GM23338 (cell line): ENCODE measurements around the gene BBS4. TPM values are rescaled to one million over a fixed set of nuclear protein-coding genes. Genes with fewer than 3 reads are reported as not detected.
"Not testable (repeated sequence)": the region's sequence is repeated elsewhere in the genome, so short reads cannot be mapped to it uniquely, and the experiment has no call there.

Experiments used
- ATAC-seq: fragments of 200-7000 bp; cut with Tn5 transposase; 3 replicates; pipeline ENCODE4 v1.9.1; 2020
- DNase-seq: peaks from one replicate; pipeline ENCODE4 v3.0.0-alpha.2; 2015; ENCODE audit warnings: low spot score
- H2AFZ ChIP-seq: fragments of 200-600 bp; sonication (generic); 2 replicates; pipeline ENCODE4 v1.8.0; 2016; ENCODE audit warnings: antibody characterized with exemption, mild to moderate bottlenecking, moderate library complexity
- H3F3A ChIP-seq: fragments of 200-600 bp; sonication (generic); replicated peaks from 2 replicates; pipeline ENCODE4 v1.8.0; 2017; ENCODE audit warnings: antibody characterized with exemption, mixed run types, low read depth
- H3K27ac ChIP-seq: fragments of 200-600 bp; sonication (generic); 2 replicates; pipeline ENCODE4 v1.6.1; 2016; ENCODE audit warnings: low read depth
- H3K27me3 ChIP-seq: fragments of 200-600 bp; sonication (generic); 2 replicates; pipeline ENCODE4 v1.8.0; 2016; ENCODE audit warnings: mild to moderate bottlenecking, mixed run types, moderate library complexity; ENCODE audit not compliant: insufficient read depth
- H3K36me3 ChIP-seq: fragments of 200-600 bp; sonication (generic); 2 replicates; pipeline ENCODE4 v1.8.0; 2016; ENCODE audit warnings: mild to moderate bottlenecking; ENCODE audit not compliant: insufficient read depth
- H3K4me1 ChIP-seq: fragments of 200-600 bp; sonication (generic); 2 replicates; pipeline ENCODE4 v1.8.0; 2016; ENCODE audit warnings: mild to moderate bottlenecking, moderate library complexity; ENCODE audit not compliant: insufficient read depth
- H3K4me2 ChIP-seq: fragments of 200-600 bp; sonication (generic); 2 replicates; pipeline ENCODE4 v1.7.1; 2017; ENCODE audit warnings: mixed run types
- H3K4me3 ChIP-seq: fragments of 200-600 bp; sonication (generic); 2 replicates; pipeline ENCODE4 v1.6.1; 2016; ENCODE audit warnings: mixed run types
- H3K79me2 ChIP-seq: fragments of 200-600 bp; sonication (generic); replicated peaks from 2 replicates; pipeline ENCODE4 v1.8.0; 2017; ENCODE audit warnings: mild to moderate bottlenecking; ENCODE audit not compliant: insufficient read depth
- H3K9me2 ChIP-seq: fragments of 200-600 bp; sonication (generic); 2 replicates; pipeline ENCODE4 v1.8.0; 2017; ENCODE audit not compliant: insufficient read depth
- H4K20me1 ChIP-seq: fragments of 200-600 bp; sonication (generic); replicated peaks from 2 replicates; pipeline ENCODE4 v1.8.0; 2017; ENCODE audit warnings: mild to moderate bottlenecking; ENCODE audit not compliant: insufficient read depth
- H3K27ac Mint-ChIP-seq: 2 replicates; pipeline ENCODE4 v1.8.0; 2020; ENCODE audit warnings: inconsistent platforms, mild to moderate bottlenecking, moderate library complexity, mixed read lengths
- H3K27me3 Mint-ChIP-seq: 3 replicates; pipeline ENCODE4 v1.8.0; 2022; ENCODE audit warnings: low read depth, mild to moderate bottlenecking, moderate library complexity, mixed read lengths, inconsistent platforms; ENCODE audit not compliant: insufficient read depth, poor library complexity
- H3K36me3 Mint-ChIP-seq: 3 replicates; pipeline ENCODE4 v1.8.0; 2021; ENCODE audit warnings: low read depth, mild to moderate bottlenecking, inconsistent platforms, moderate library complexity, mixed read lengths
- H3K4me1 Mint-ChIP-seq: 3 replicates; pipeline ENCODE4 v1.8.0; 2020; ENCODE audit warnings: mild to moderate bottlenecking, inconsistent platforms, mixed read lengths
- H3K4me3 Mint-ChIP-seq: 3 replicates; pipeline ENCODE4 v1.8.0; 2021; ENCODE audit warnings: moderate library complexity, mild to moderate bottlenecking, inconsistent platforms, mixed read lengths
- H3K9me3 Mint-ChIP-seq: 3 replicates; pipeline ENCODE4 v1.8.0; 2020; ENCODE audit warnings: moderate library complexity, mild to moderate bottlenecking, inconsistent platforms, mixed read lengths
- polyA plus RNA-seq: library from polyadenylated mRNA; unstranded; fragments of >200 nt; fragmentation: Nextera tagmentation; extraction: Ambion mirVana; gene quantifications from 2 replicates; pipeline ENCODE4 v1.2.1, GENCODE V29; 2016
- total RNA-seq: library from RNA; depleted of rRNA; stranded (reverse); fragments of >200 nt; shearing (Covaris generic); gene quantifications from 2 replicates; pipeline ENCODE4 v1.2.3, GENCODE V29; 2014

BBS4 gene
- total and polyA plus RNA-seq, 2 experiments from 2014 or later, result 22.2 to 40.8 TPM

GRCh38 chr15:72642271-72642670 lies 43.7 kb upstream of the BBS4 start:
- not testable (repeated sequence) for H3K27ac ChIP-seq, DNase-seq, H3K9me3 Mint-ChIP-seq, H3K4me3 ChIP-seq, H3K27me3 ChIP-seq, H3K4me1 Mint-ChIP-seq, H3K4me2 ChIP-seq, H3K4me3 Mint-ChIP-seq, H3K79me2 ChIP-seq, H3K9me2 ChIP-seq, H3K36me3 ChIP-seq, H4K20me1 ChIP-seq, H2AFZ ChIP-seq, H3K4me1 ChIP-seq, H3F3A ChIP-seq, H3K27ac Mint-ChIP-seq, H3K27me3 Mint-ChIP-seq, H3K36me3 Mint-ChIP-seq
- ATAC-seq, result peak; percentile 88

GRCh38 chr15:72648631-72649253 lies 37.3 kb upstream of the BBS4 start:
- H3K27ac Mint-ChIP-seq, H2AFZ ChIP-seq, H3K9me3 Mint-ChIP-seq, H3K79me2 ChIP-seq, H4K20me1 ChIP-seq, H3F3A ChIP-seq, DNase-seq, H3K9me2 ChIP-seq, H3K4me1 ChIP-seq, H3K27ac ChIP-seq, H3K27me3 Mint-ChIP-seq, H3K36me3 ChIP-seq, H3K4me3 ChIP-seq, H3K4me3 Mint-ChIP-seq, H3K4me1 Mint-ChIP-seq, ATAC-seq, H3K4me2 ChIP-seq, H3K27me3 ChIP-seq, H3K36me3 Mint-ChIP-seq: not testable (repeated sequence)

GRCh38 chr15:72654397-72654796 lies 31.6 kb upstream of the BBS4 start, which contains the start of gene GOLGA6B:
Gene GOLGA6B, plus strand, starts transcription at chr15:72654697. Its CDS starts 41 bp downstream, at chr15:72654738.
- not testable (repeated sequence) for H3K27ac Mint-ChIP-seq, ATAC-seq, H3K79me2 ChIP-seq, H3K27ac ChIP-seq, H3K4me3 ChIP-seq, H3K4me1 ChIP-seq, H3K4me2 ChIP-seq, H4K20me1 ChIP-seq, H3K9me2 ChIP-seq, H3F3A ChIP-seq, H3K36me3 Mint-ChIP-seq, H3K4me1 Mint-ChIP-seq, H3K36me3 ChIP-seq, H3K27me3 Mint-ChIP-seq, H3K4me3 Mint-ChIP-seq, H2AFZ ChIP-seq, H3K27me3 ChIP-seq, DNase-seq, H3K9me3 Mint-ChIP-seq

- H3K27me3 Mint-ChIP-seq, H2AFZ ChIP-seq, H3K9me3 Mint-ChIP-seq, H3K4me2 ChIP-seq, H3K4me1 Mint-ChIP-seq, H3F3A ChIP-seq, H4K20me1 ChIP-seq, H3K27ac ChIP-seq, H3K4me1 ChIP-seq, H3K27me3 ChIP-seq, H3K27ac Mint-ChIP-seq, H3K36me3 Mint-ChIP-seq, H3K36me3 ChIP-seq, ATAC-seq, H3K9me2 ChIP-seq, H3K79me2 ChIP-seq, DNase-seq, H3K4me3 Mint-ChIP-seq, H3K4me3 ChIP-seq: not testable (repeated sequence)
Observed at GRCh38 chr15:72656014-72656413, 30.0 kb upstream of the BBS4 start.

GRCh38 chr15:72661081-72661480 lies 24.9 kb upstream of the BBS4 start:
- ATAC-seq, result not testable (repeated sequence)

GRCh38 chr15:72663931-72664330 lies 22.1 kb upstream of the BBS4 start:
- not testable (repeated sequence) for H3K36me3 ChIP-seq, H2AFZ ChIP-seq, H3K27ac Mint-ChIP-seq, DNase-seq, H3K9me2 ChIP-seq, H3K9me3 Mint-ChIP-seq, H3K4me3 Mint-ChIP-seq, H3K4me2 ChIP-seq, H4K20me1 ChIP-seq, ATAC-seq, H3K36me3 Mint-ChIP-seq, H3K4me1 ChIP-seq, H3K27me3 Mint-ChIP-seq, H3K4me3 ChIP-seq, H3K4me1 Mint-ChIP-seq, H3F3A ChIP-seq, H3K79me2 ChIP-seq, H3K27ac ChIP-seq, H3K27me3 ChIP-seq

More at GRCh38 chr15:72661081-72661480, 24.9 kb upstream of the BBS4 start:
- not testable (repeated sequence) for H3K79me2 ChIP-seq, H3K4me3 ChIP-seq, H3K27ac ChIP-seq, H3K9me2 ChIP-seq, H3K36me3 ChIP-seq, H3K9me3 Mint-ChIP-seq, H3K4me3 Mint-ChIP-seq, H2AFZ ChIP-seq, H3K27me3 Mint-ChIP-seq, H4K20me1 ChIP-seq, H3K36me3 Mint-ChIP-seq, H3K27ac Mint-ChIP-seq, H3K4me2 ChIP-seq, H3K4me1 ChIP-seq, DNase-seq, H3K27me3 ChIP-seq, H3K4me1 Mint-ChIP-seq, H3F3A ChIP-seq

GRCh38 chr15:72665706-72666105 lies 20.3 kb upstream of the BBS4 start:
- H3K36me3 ChIP-seq, H3K4me3 ChIP-seq, DNase-seq, H3K4me1 ChIP-seq, H3K27me3 Mint-ChIP-seq, H3K27ac ChIP-seq, H3F3A ChIP-seq, ATAC-seq, H2AFZ ChIP-seq, H3K27me3 ChIP-seq, H3K4me2 ChIP-seq, H3K36me3 Mint-ChIP-seq, H3K9me2 ChIP-seq, H3K27ac Mint-ChIP-seq, H3K79me2 ChIP-seq, H3K9me3 Mint-ChIP-seq, H3K4me3 Mint-ChIP-seq, H4K20me1 ChIP-seq, H3K4me1 Mint-ChIP-seq: not testable (repeated sequence)
